K562 (cell line): ENCODE data around the gene ZNF316. TPM values are rescaled to one million over a fixed set of nuclear protein-coding genes. Genes with fewer than 3 reads are reported as not detected.

Experiments
- COPS2 ChIP-seq: fragments of 450-650 bp; conservative IDR thresholded peaks from 2 replicates; pipeline ENCODE4 v1.6.1; 2016; ENCODE audit warnings: mild to moderate bottlenecking, moderate library complexity
- DACH1 ChIP-seq: fragments of 450-650 bp; IDR thresholded peaks from 2 replicates; pipeline ENCODE4 v1.6.1; 2018; ENCODE audit not compliant: partially characterized antibody
- DIDO1 ChIP-seq: fragments of 450-650 bp; IDR thresholded peaks from 2 replicates; pipeline ENCODE4 v1.6.1; 2016; ENCODE audit warnings: low read depth, missing biosample characterization, missing genetic modification characterization
- GATAD2B ChIP-seq: fragments of 450-650 bp; IDR thresholded peaks from 2 replicates; pipeline ENCODE4 v1.6.1; 2017; ENCODE audit warnings: mild to moderate bottlenecking, borderline replicate concordance
- HCFC1 ChIP-seq: IDR thresholded peaks from 2 replicates; pipeline ENCODE4 v1.6.1; 2012; ENCODE audit warnings: low read depth, low read length, improper control_type of control experiment
- HIVEP1 ChIP-seq: fragments of 250-450 bp; sonication (Bioruptor Pico); IDR thresholded peaks from 2 replicates; pipeline ENCODE4 v1.4.0; 2020; ENCODE audit warnings: mild to moderate bottlenecking
- HNRNPLL ChIP-seq: fragments of 200-400 bp; formaldehyde crosslinking; IDR thresholded peaks from 2 replicates; pipeline ENCODE4 v1.6.1; 2017; ENCODE audit warnings: low read length, low read depth, mild to moderate bottlenecking; ENCODE audit not compliant: poor library complexity, severe bottlenecking
- LCOR ChIP-seq: sonication (generic); formaldehyde crosslinking; IDR thresholded peaks from 2 replicates; pipeline ENCODE4 v1.8.0; 2022; ENCODE audit warnings: mild to moderate bottlenecking, missing genetic modification reagents
- MBD2 ChIP-seq: sonication (generic); IDR thresholded peaks from 2 replicates; pipeline ENCODE4 v1.6.1; 2016; ENCODE audit warnings: low read depth, borderline replicate concordance
- MTA3 ChIP-seq: fragments of 450-650 bp; formaldehyde crosslinking; IDR thresholded peaks from 2 replicates; pipeline ENCODE4 v1.6.1; 2017; ENCODE audit warnings: mild to moderate bottlenecking, borderline replicate concordance
- MTF1 ChIP-seq: fragments of 250-450 bp; sonication (Bioruptor Pico); IDR thresholded peaks from 2 replicates; pipeline ENCODE4 v1.9.0; 2021; ENCODE audit warnings: moderate library complexity, mild to moderate bottlenecking, inconsistent platforms, borderline replicate concordance
- NELFE ChIP-seq: IDR thresholded peaks from 2 replicates; pipeline ENCODE4 v1.6.1; 2011; ENCODE audit warnings: mild to moderate bottlenecking; ENCODE audit not compliant: insufficient read depth, insufficient read length
- NEUROD1 ChIP-seq: fragments of 150-350 bp; IDR thresholded peaks from 2 replicates; pipeline ENCODE4 v1.6.1; 2014; ENCODE audit warnings: borderline replicate concordance, low read length, low read depth; ENCODE audit not compliant: partially characterized antibody
- NONO ChIP-seq, 2 experiments: fragments of 200-400 bp in 1 of 2; fragments of 450-650 bp in 1 of 2; formaldehyde crosslinking in 1 of 2; IDR thresholded peaks; 2 replicates each; pipeline ENCODE4 v1.6.1; 2017; ENCODE audit warnings: low read depth in 2 of 2, mild to moderate bottlenecking in 2 of 2, moderate library complexity in 2 of 2, low read length in 1 of 2
- POLR2AphosphoS2 ChIP-seq: IDR thresholded peaks from 2 replicates; pipeline ENCODE4 v1.6.1; 2012; ENCODE audit warnings: low read length, improper control_type of control experiment
- RFX1 ChIP-seq: fragments of 450-650 bp; IDR thresholded peaks from 2 replicates; pipeline ENCODE4 v1.6.1; 2016; ENCODE audit warnings: mild to moderate bottlenecking, moderate library complexity
- TAL1 ChIP-seq: fragments of 450-650 bp; IDR thresholded peaks from 2 replicates; pipeline ENCODE4 v1.6.1; 2016; ENCODE audit warnings: mild to moderate bottlenecking
- ZNF239 ChIP-seq: fragments of 250-450 bp; sonication (Bioruptor Pico); IDR thresholded peaks from 2 replicates; pipeline ENCODE4 v1.4.0; 2020; ENCODE audit warnings: mild to moderate bottlenecking
- polyA plus RNA-seq, 8 experiments: library from polyadenylated mRNA; depleted of rRNA in 4 of 8; stranded (reverse) in 5 of 8; unstranded in 3 of 8; fragments of >200 nt; fragmentation: Nextera tagmentation in 2 of 8; fragmentation: Illumina TruSeq in 1 of 8; extraction: Ambion mirVana in 2 of 8; extraction: Trizol in 1 of 8; gene quantifications; 2 replicates each; pipeline versions ENCODE4 v1.2.1 to v1.2.3, GENCODE V29; 2011 to 2014; ENCODE audit warnings: inconsistent platforms in 1 of 8, missing spikeins in 1 of 8
- total RNA-seq, 7 experiments: library from RNA; depleted of rRNA in 6 of 7; stranded (reverse); fragments of >200 nt in 6 of 7; fragmentation: Illumina TruSeq in 2 of 7; extraction: Trizol in 2 of 7; gene quantifications; 2 replicates each; pipeline versions ENCODE4 v1.2.1 to v1.2.3, GENCODE V29; 2011 to 2021; ENCODE audit warnings: low replicate concordance in 1 of 7
- TF ChIP-seq, protein P1 (sequence below): fragments of 250-450 bp; sonication (Bioruptor Pico); IDR thresholded peaks from 2 replicates; pipeline ENCODE4 v1.5.0; 2021; ENCODE audit warnings: mild to moderate bottlenecking, moderate library complexity
- TF ChIP-seq, protein P2 (sequence below): fragments of 250-450 bp; sonication (Bioruptor Pico); IDR thresholded peaks from 2 replicates; pipeline ENCODE4 v1.8.0; 2022; ENCODE audit warnings: moderate library complexity, mild to moderate bottlenecking, inconsistent platforms
- TF ChIP-seq, protein P3 (sequence below): fragments of 250-450 bp; sonication (Bioruptor Pico); IDR thresholded peaks from 2 replicates; pipeline ENCODE4 v1.8.0; 2021; ENCODE audit warnings: borderline replicate concordance, mild to moderate bottlenecking, moderate library complexity; ENCODE audit not compliant: poor library complexity, severe bottlenecking
- TF ChIP-seq, protein P4 (sequence below), 2 experiments: IDR thresholded peaks in 1 of 2; conservative IDR thresholded peaks in 1 of 2; 2 replicates each; pipeline ENCODE4 v1.6.1; 2016; ENCODE audit warnings: low read depth in 2 of 2, mild to moderate bottlenecking in 1 of 2, missing compliant biosample characterization in 1 of 2, missing genetic modification characterization in 1 of 2, moderate library complexity in 1 of 2

ZNF316 gene
- total and polyA plus RNA-seq, 9 of the 15 experiments (the other 6 are each of a cell fraction or from before 2014, with no cell fraction given) = 0.10 to 34.0 (median 8.6) TPM

DNA sequence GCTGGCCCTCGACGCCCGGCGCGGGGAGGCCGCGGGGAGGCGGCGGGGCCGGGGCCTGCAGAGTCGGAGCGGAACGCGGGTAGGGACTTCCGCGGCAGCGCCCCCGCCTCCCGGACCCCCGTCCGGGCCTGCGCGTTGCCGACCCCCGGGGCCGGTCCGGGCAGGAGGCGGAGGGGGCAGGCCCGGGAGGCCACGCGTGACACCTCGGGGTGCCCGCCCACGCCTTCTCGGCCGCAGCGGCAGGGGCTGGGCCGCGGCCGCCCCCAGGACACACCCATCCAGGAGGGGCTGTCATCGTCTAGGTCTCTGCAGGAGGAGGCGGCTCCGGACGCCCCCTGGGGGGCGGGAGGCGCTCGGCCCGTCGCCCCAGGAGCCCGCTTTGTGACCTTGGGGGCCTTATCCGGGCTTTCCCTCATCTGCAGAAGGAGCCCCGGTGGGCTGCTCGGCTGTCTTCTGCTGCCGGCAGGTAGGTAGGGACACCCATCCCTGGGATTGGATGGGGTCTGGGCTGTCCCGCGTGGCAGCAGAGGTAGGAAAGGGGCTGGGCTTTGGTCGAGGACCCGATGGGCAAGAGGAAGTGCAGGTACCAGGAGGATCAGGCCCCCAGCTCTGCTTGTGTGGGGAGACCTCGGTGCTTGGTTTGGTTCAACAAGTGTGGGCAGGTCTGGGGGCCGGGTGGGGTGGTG lies 569 bp downstream of the ZNF316 start (continued):
- TF ChIP-seq, protein P1, sequence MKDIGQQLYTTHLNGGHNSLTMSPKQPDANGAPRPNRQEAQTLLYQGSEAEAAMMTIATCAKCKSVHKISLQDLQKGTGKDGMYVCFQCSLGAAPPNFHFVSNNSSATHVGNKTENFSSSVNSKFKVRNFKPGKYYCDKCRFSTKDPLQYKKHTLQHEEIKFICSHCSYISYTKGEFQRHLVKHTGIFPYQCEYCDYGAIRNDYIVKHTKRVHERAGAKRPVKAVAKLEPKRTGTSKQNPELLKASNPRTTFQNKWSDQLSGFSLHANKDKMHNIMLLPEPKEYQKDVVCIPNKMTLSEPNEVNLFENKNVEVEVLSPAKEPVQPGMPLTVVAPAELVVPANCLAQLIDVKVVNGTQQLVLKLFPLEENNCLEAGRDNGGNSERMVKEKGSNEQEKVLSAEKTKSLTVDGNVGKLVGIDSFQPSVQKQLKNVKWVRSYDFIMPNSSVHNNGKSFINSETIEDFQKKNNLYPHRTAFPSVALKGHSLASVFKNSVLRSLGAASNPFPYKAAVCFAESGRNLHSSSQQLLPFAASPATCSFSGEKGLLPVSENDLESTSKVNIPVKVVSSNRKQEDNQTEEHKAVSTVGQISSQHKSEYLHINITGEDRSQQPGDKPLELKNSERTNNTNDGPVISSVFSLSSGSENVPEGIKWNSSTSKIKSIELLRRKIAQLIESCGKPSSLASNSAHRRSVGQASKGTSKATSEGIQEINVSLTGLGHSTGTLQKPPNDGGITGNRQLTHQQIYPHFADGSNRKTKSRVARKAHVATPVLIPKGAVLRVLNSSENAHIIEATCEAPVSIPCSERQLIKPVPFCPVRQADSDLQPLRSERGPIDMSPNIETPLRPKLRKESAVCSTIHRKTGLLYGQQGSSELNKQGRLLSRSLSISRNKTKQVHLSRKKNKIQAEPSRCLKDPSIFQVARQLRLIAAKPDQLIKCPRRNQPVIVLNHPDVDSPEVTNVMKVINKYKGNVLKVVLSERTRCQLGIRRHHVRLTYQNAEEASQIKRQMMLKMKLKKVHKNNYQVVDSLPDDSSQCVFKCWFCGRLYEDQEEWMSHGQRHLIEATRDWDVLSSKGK (CRISPR knock-in tag) = no peak
- TF ChIP-seq DIDO1 (tag) (no peak), RFX1 (no peak), GATAD2B (no peak; the same call in 1 of the 2 replicates), NELFE (no peak), DACH1 (no peak), NONO (IDR thresholded peaks at IDR 0.05; ENCODE audit: low read depth in 2 of 2, low read length in 1 of 2) (peak in 1 of 2 experiments; percentile 59; a peak in 1 of 4 replicates), MTF1 (CRISPR knock-in tag) (no peak), COPS2 (no peak), HNRNPLL (no peak), ZNF239 (CRISPR knock-in tag) (no peak), POLR2AphosphoS2 (no peak), HIVEP1 (no peak), TAL1 (no peak), LCOR (no peak), NEUROD1 (no peak), MBD2 (no peak), HCFC1 (peak; percentile 68), MTA3 (peak; percentile 54)
- TF ChIP-seq, protein P2, sequence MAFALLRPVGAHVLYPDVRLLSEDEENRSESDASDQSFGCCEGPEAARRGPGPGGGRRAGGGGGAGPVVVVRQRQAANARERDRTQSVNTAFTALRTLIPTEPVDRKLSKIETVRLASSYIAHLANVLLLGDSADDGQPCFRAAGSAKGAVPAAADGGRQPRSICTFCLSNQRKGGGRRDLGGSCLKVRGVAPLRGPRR (CRISPR knock-in tag) = no peak
- TF ChIP-seq, protein P3, sequence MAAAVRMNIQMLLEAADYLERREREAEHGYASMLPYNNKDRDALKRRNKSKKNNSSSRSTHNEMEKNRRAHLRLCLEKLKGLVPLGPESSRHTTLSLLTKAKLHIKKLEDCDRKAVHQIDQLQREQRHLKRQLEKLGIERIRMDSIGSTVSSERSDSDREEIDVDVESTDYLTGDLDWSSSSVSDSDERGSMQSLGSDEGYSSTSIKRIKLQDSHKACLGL (CRISPR knock-in tag) = no peak
- TF ChIP-seq, protein P4, sequence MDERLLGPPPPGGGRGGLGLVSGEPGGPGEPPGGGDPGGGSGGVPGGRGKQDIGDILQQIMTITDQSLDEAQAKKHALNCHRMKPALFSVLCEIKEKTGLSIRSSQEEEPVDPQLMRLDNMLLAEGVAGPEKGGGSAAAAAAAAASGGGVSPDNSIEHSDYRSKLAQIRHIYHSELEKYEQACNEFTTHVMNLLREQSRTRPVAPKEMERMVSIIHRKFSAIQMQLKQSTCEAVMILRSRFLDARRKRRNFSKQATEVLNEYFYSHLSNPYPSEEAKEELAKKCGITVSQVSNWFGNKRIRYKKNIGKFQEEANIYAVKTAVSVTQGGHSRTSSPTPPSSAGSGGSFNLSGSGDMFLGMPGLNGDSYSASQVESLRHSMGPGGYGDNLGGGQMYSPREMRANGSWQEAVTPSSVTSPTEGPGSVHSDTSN (CRISPR knock-in tag; IDR thresholded peaks at IDR 0.05; ENCODE audit: low read depth) = no peak; the same call in 1 of the 2 replicates
- TF ChIP-seq, protein P4 (tag; conservative IDR thresholded peaks at IDR 0.05; ENCODE audit: low read depth) = no peak
